ENCODE results near the gene CCR8.
"Not testable (repeated sequence)": the region's sequence is repeated elsewhere in the genome, so short reads cannot be mapped to it uniquely, and the experiment has no call there.

Gene CCR8

DNA sequence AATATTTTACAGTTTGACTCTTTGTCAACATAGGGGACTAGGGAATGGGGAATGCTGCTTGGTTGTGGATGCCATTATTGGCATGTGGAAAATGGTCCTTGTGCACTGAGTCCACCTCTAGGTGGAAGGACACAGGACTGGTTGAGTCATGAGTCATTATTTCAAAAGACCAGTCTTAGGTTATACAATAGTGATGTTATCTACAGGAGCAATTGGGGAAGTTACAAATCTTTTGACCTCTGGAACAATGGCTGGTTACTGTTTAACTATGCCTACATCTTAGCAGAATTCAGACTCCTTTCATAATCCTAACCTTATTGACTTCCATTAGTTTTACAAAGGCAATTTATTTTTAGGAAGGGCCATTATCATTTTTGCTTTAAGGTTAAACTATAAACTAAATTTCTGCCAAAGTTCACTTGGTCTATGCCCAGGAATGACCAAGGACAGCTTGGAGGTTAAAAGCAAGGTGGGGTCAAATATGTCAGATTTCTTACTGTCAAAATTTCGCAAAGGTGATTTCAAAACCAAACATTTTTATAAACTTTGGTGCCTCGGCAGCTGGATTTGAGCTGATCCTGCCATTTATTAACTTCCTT, 11.8 kb upstream of the CCR8 start:
- peak; percentile 21 for DNase-seq

DNA sequence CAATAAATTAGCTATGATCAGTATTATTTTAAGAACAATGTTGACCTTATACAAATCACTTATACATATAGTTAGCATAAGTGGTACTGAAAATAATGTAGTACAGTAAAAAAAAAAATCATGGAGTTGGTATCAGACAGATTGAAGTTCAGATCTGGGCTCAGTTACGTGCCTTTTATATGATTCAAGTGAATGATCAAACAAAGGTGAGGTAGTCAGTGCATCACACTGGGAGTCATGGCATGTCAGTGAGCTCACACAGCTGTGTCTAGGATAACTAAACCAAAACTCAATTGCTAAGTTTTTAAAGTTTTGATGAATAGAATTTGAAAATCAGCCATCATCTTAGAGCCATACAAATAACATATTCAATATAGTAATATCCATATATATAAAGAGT, 11.2 kb upstream of the CCR8 start:
- DNase-seq, result no peak

DNA sequence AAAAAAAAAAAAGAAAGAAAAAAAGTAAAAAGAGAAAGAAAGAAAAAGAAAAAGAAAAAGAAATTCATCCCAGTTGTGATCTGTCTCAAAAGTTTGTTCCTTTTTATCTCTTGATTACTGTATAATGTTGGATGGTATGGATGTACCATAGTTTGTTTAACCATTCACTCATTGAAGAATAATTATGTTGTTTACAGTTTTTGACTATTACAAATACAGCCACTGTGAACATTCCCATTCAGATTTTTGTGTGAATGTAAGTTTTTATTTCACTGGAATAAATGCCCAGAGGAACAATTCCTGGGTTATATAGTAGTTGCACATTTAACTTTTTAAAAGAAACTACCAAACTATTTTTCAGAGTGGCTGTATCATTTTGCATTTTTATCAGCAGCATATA, 10.3 kb upstream of the CCR8 start:
- no peak for DNase-seq

DNA sequence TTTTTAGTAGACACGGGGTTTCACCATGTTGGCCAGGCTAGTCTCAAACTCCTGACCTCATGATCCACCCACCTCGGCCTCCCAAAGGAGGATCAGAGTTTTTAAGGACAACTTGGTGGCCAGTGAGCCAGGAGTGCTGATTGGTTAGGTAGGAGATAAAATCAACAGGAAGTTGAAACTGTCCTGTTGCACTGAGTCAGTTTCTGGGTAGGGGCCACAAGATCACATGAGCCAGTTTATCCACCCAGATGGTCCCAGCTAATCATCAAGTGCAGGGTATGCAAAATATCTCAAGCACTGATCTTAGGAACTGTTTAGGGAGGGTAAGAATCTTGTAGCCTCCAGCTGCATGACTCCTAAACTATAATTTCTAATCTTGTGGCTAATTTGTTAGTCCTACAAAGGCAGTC, 7.9 kb upstream of the CCR8 start:
- peak; percentile 81 for DNase-seq

GRCh38 chr3:39322209-39322715, 7.2 kb upstream of the CCR8 start:
- not testable (repeated sequence) for DNase-seq

DNA sequence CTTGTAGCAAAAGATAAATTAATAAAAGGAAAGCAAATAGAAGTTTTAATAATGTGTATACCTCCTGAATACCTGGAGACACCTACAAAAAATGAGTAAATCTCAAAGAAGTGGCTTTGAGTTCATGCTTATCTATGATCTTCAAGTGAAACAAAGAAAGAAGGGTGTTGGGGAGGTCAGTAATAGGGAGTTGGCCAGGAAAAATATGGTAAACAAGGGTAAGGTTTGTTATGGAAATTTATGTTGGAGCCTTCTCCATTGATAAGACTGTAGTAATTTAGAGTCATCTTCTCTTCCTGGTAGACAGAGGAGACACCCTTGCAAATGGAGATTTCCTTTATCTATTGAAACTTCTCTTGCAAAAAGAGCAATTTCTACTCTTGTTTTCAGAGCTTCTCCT, 6.6 kb upstream of the CCR8 start:
- peak; percentile 42 for DNase-seq

GRCh38 chr3:39323494-39323893, 6.0 kb upstream of the CCR8 start:
- DNase-seq, result peak; percentile 66

- no peak for DNase-seq
Measured at GRCh38 chr3:39325236-39325635, 4.3 kb upstream of the CCR8 start.

GRCh38 chr3:39327053-39327745, 2.3 kb upstream of the CCR8 start:
- no peak for DNase-seq

DNA sequence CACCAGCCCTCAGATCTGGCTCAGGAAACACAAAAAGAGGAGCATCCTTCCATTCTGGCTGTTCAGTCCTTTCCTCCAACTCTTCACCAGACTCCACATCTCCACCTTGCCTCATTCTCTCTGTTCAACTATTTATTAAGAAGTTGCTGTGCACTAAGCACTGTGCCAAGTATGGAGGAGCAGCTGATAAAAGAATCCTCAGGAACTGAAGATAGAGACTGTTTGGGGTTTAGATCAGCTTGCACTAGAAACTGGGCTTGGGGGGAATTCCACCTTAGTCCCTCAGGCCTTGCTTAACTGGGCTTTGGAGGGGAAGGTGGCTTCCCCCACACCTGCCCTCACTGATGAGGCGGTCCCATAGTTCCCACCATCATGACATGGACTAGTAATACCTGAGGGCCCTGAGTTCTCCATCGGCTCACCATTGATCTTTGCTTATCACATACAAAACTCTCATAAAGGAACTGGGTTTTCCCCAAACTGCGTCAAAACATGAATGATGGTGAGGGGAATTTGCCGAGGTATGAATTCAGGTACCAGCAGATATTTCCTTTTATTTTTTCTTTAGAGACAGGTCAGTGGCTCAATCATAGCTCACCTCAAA, 1.7 kb upstream of the CCR8 start:
- no peak for DNase-seq

DNA sequence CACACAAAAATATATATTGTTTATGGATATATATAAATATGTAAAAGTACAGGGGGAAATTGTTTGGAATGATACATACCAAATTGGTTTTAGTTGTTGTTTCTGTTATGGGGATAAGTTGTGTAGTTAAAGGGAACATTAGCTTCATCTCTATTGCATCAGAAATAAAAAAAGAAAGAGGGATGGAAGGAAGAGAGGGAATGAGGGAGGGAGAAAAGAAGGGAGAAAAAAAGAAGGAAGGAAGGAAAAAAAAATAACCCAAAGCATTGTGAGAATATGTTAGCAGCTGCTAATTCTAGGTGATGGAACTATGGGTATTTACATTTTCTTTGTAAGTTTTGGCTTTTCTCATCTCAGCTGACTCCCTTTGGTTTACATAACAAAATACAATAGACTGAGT, 1.3 kb downstream of the CCR8 start:
- no peak for DNase-seq

GRCh38 chr3:39332525-39332924, 3.0 kb downstream of the CCR8 start:
- DNase-seq, result no peak

GRCh38 chr3:39333607-39334006, 4.1 kb downstream of the CCR8 start:
- DNase-seq, result no peak

GRCh38 chr3:39334205-39334604, 4.7 kb downstream of the CCR8 start:
- no peak for DNase-seq

- DNase-seq, result no peak
Measured at GRCh38 chr3:39338201-39338600, 8.7 kb downstream of the CCR8 start.

DNA sequence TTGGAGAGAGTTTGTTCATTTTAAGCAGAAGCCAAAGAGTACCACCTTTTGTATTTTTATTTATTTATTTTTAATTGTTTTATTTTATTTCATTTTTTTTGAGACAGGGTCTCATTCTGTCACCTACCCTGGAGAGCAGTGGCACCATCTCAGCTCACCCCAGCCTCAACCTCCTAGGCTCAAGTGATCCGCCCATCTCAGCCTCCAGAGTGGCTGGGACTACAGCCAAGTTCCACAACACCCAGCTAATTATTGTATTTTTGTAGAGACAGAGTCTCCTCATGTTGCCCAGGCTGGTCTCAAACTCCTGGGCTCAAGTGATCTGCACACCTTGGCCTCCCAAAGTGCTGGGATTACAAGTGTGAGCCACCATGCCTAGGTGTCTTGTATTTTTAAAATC, 9.6 kb downstream of the CCR8 start:
- DNase-seq, result peak; percentile 59

DNA sequence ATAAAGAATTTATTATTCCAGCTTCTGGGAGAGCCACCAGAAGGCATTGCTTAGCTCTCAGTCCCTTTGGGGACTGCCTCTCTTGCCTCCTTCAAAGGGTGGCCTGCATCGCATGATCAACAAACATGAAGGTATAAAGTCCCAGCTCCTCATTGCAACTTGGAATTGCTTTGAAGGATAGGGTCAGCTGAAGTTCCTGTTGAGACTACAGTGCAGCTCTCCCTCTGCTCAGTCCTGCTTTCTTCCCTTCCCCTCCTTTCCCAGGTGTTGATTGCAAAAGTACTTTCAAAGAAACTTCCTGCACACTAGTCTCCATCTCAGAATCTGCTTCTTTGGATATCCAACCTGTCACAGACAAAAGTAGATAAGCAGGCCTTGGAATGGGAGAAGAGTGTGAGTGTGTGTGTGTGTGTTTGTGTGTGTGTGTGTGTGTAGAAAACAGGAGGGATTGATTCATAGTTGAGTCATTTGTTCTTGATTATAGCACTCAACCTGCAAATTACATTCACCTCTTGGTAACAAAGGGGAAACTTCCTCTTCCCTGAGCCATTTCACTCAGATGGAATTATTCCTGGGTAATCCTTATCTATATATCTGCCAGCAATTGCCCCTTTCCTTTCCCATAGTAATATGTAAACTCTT, 13.7 kb downstream of the CCR8 start:
- no peak for DNase-seq

GRCh38 chr3:39343760-39344159, 14.3 kb downstream of the CCR8 start:
- no peak for DNase-seq

- DNase-seq, result no peak
Measured at GRCh38 chr3:39344746-39345344, 15.3 kb downstream of the CCR8 start.

DNA sequence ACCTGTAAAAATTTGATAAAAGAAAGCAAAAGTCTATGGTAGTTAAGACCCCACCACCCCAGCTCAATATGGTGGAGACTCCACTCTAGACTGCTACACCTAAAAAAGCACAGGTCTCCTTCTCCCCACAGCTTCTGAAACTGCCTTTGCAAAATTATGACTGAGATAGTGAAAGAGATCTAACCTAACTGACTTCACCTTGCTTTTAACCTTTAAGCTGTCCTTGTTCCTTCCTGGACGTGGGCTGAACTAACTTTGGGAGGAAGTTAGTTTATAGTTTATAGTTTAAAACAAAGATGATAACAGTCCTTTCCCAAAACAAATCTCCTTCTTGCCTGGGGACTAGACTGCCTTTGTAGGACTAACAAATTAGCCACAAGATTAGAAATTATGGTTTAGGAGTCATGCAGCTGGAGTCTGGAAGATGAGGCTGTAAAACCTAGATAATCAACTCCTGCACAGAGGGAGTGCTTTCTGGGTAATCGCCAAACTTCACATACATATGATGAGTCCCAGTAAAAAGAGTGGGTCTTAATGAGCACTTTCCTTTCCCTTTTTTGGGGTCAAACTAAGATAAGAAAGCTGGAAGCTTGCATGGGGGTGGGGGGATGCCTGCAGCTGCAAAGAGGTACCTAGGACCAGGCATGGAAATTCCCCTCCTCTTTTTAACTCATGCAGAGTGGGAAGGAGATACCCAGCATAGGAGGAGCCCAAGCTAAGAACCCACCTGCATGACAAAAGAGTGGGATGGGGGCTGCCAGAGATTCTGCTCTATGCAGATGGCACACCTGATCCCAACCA, 17.5 kb downstream of the CCR8 start:
- DNase-seq, result peak; percentile 90

DNA sequence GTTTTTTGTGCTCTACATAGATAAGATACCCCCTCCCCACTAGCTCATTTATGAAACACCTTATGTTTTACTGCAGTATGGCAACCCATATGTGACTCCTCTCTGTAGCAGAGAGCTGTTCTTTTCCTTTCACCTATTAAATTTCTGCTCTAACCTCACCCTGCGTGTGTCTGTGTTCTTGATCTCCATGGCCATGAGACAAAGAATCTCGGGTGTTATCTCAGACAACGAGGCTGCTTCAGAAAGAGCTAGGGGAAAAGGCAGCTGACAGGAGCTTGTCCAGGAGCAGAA, 18.0 kb downstream of the CCR8 start:
- peak; percentile 25 for DNase-seq

GRCh38 chr3:39349080-39349479, 19.6 kb downstream of the CCR8 start:
- no peak for DNase-seq

DNA sequence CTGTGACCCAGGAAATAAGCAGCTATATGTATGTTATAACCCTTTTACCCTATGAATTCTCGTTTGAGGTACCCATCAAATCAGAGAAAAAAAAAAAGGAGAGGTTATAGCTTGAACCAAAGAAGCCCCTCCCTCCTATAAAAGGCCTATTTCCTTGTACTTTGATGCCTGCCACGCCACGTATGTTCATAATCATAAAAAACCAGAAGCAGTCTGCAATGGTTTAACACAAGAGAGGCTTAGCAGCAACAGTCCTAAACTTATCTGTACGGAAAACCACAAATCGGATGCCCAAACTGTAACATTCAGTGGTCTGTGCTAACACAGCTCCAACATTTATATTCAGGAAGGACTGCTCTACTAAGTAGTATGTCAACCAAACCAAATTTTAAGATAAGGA, 21.2 kb downstream of the CCR8 start:
- peak; percentile 85 for DNase-seq

Data from hematopoietic multipotent progenitor cell treated with erythropoietin and hydrocortisone succinate and interleukin-3 and kit ligand, for 8 days (in vitro differentiated cells).